Muscle of leg (tissue), 11 donors: ENCODE results near the gene CLCN3. TPM values are rescaled to one million over a fixed set of nuclear protein-coding genes. Genes with fewer than 3 reads are reported as not detected.
A peak's percentile ranks its signal among the peaks of the same experiment; 100 is the strongest.

ENCODE experiments used
- DNase-seq: peaks from one replicate; pipeline ENCODE4 v3.0.0; 2013
- H3K27ac ChIP-seq: one replicate; pipeline ENCODE4 v1.5.1; 2013; ENCODE audit warnings: mild to moderate bottlenecking, low read length, control low read depth
- H3K27me3 ChIP-seq: one replicate; pipeline ENCODE4 v1.6.1; 2013; ENCODE audit warnings: low read length; ENCODE audit not compliant: control insufficient read depth, insufficient read depth
- H3K36me3 ChIP-seq: one replicate; pipeline ENCODE4 v1.6.1; 2013; ENCODE audit warnings: low read length; ENCODE audit not compliant: control insufficient read depth, insufficient read depth
- H3K4me1 ChIP-seq: one replicate; pipeline ENCODE4 v1.6.1; 2013; ENCODE audit warnings: low read length; ENCODE audit not compliant: control insufficient read depth, insufficient read depth
- H3K4me3 ChIP-seq: one replicate; pipeline ENCODE4 v1.5.1; 2013; ENCODE audit warnings: low read length, control low read depth
- H3K9me3 ChIP-seq: replicated peaks from 2 replicates; pipeline ENCODE4 v1.6.1; 2013; ENCODE audit warnings: low read depth, low read length; ENCODE audit not compliant: control insufficient read depth
- WGBS: methylation state at CpG from one replicate; pipeline ENCODE4 v1.1.5; 2013; ENCODE audit warnings: missing lambda C conversion rate; ENCODE audit not compliant: insufficient coverage; 5-methylcytosine and 5-hydroxymethylcytosine counted together
- polyA plus RNA-seq, 8 donors: library from polyadenylated mRNA; unstranded; fragments of 120-200 nt; gene quantifications; one replicate each; pipeline versions ENCODE4 v1.2.1 to v1.2.3, GENCODE V29; 2013; ENCODE audit warnings: inconsistent platforms in 1 of 8, low replicate concordance in 1 of 8; ENCODE audit not compliant: insufficient read length in 8 of 8, insufficient read depth in 1 of 8
- total RNA-seq: library from RNA; stranded (reverse); fragments of 120-200 nt; gene quantifications from one replicate; pipeline ENCODE4 v1.2.4, GENCODE V29; 2013

Gene CLCN3
- total and polyA plus RNA-seq, 9 donors = 22.5 to 33.9 (median 26.8) TPM

DNA sequence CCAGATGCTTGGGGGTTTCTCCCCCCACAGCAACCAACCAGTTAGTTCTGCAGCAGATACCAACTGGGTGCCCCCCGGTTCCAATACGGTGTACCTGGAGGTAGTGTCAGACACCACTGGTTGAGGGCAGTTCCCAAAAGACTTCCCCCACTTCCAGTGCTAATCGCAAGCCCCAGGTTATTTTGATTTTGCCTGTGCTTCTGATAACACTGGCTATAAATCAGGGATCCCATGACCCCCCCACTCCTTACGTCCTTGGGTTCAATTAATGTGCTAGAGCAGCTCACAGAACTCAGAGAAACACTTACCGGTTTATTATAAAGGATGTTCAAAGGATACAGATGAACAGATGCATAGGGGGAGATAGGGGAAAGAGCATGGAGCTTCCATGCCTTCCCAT is 5.5 kb downstream of the CLCN3 start:
- Histone ChIP-seq H3K9me3 (no peaks in the 10 kb centered on the region), H3K27me3 (no peaks in the 10 kb centered on the region), H3K4me1 (peaks cover 2% of the 10 kb centered on the region), H3K4me3 (no peak overlapping the region), H3K27ac (no peak overlapping the region), H3K36me3 (no peaks in the 10 kb centered on the region)
- 95% methylated on average over 3 of the region's 5 CpGs for WGBS
- DNase-seq = no peak

DNA sequence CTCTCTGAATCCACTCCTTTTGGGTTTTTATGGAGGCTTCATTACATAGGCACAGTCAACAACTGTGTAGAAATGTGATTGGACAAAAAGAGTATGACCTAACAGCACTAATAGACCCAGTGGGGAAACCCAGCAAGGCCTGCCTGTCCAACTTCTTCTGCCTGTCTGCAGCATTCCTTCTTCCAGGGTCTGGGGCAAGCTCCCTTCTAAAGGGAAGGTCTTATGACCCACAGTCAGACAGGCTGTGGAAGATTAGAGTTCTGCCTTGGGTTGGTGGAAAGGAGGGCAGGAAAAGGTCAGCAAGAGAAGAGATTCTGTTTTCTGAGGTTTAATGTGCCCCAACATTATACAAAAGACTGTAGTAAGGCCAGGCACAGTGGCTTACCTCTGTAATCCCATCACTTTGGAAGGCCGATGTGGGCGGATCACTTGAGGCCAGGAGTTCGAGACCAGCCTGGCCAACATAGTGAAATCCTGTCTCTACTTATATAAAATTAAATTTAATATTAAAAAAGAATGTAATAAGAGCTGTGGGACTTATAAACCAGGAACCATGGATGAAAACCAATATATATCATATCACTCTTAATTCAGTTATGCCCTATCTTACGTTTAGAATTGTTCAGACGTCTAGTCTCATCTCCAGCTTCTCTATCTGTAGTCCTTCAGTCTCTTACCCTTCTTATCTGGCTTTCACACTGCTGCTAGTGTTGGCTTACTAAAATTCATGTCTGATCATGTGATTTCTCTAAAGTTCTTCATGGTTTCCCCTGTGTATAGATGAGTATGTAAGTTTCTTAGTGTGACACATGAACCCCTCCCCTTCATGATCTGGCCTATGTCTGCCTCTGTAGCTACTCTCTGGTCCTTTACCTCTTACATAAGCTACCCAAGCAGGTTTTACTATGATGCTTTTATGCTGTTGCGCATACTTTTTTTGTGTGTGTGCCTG is 6.2 kb downstream of the CLCN3 start:
- H3K4me1 ChIP-seq = peaks cover 2% of the 10 kb centered on the region
- H3K9me3 ChIP-seq = no peaks in the 10 kb centered on the region
- no peak for DNase-seq
- H3K4me3 ChIP-seq = no peak overlapping the region
- no peaks in the 10 kb centered on the region for H3K27me3 ChIP-seq
- H3K36me3 ChIP-seq = no peaks in the 10 kb centered on the region
- no peak overlapping the region for H3K27ac ChIP-seq
- no CpG with 5 or more reads among the region's 6 CpGs for WGBS

DNA sequence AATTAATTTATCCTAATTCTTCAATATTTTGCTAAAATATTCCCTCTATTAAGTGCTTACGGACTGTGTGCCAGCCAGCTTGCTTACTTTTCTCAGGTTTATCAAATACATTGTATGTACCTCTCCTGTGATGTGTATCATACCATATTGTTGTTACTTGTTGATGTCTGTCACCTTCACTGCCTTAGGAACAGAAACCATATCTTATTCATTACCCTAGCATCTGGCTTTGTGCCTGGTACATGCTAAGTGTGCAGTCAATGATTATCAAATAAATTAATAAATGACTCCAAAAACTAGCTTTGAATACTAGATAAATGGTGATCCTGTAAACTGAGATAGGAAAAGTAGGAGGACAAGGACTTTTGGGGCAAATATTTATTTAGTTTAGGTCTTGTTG is 6.9 kb downstream of the CLCN3 start:
- Histone ChIP-seq H3K27me3 (no peaks in the 10 kb centered on the region), H3K4me1 (no peaks in the 10 kb centered on the region), H3K27ac (no peak overlapping the region), H3K4me3 (no peak overlapping the region), H3K9me3 (no peaks in the 10 kb centered on the region), H3K36me3 (no peaks in the 10 kb centered on the region)
- DNase-seq = no peak
- WGBS = no CpG with 5 or more reads among the region's 1 CpG

DNA sequence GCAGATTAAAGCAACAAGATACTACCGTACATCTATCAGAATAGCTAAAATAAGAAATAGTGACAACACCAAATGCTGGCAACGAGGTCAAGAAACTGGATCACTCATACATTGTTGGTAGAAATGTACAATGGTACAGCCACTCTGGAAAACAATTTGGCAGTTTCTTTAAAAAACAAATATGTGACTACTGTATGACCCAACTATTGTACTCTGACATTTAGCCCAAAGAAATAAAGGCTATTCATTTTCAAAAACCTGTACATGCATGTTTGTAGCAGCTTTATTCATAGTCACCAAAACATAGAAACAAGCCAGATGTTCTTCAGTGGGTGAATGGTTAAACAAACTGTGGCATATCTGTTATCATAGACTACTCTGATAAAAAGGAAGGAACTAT is 8.2 kb downstream of the CLCN3 start:
- Histone ChIP-seq H3K9me3 (no peaks in the 10 kb centered on the region), H3K4me3 (no peak overlapping the region), H3K27me3 (no peaks in the 10 kb centered on the region), H3K4me1 (no peaks in the 10 kb centered on the region), H3K36me3 (no peaks in the 10 kb centered on the region), H3K27ac (no peak overlapping the region)
- no peak for DNase-seq
- no CpG with 5 or more reads among the region's 2 CpGs for WGBS

DNA sequence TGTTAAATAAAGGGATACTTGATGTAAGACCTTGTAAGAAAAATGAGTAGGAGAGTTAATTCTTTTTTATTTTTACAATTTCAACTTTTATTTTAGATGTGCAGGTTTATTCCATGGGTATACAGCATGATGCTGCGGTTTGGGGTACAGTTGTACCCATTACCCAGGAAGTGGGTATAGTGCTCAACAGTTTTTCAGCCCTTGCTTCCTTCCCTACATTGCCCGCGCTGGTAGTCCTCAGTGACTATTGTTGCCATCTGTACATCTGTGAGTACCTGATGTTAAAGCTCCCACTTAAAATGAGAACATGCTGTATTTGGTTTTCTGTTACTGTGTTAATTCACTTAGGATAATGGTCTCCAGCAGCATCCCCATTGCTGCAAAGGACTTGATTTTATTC is 9.7 kb downstream of the CLCN3 start:
- no peak overlapping the region for H3K4me3 ChIP-seq
- WGBS = no CpG with 5 or more reads among the region's 3 CpGs
- no peaks in the 10 kb centered on the region for H3K36me3 ChIP-seq
- no peak overlapping the region for H3K27ac ChIP-seq
- H3K27me3 ChIP-seq = no peaks in the 10 kb centered on the region
- DNase-seq = no peak
- no peaks in the 10 kb centered on the region for H3K9me3 ChIP-seq
- no peaks in the 10 kb centered on the region for H3K4me1 ChIP-seq

DNA sequence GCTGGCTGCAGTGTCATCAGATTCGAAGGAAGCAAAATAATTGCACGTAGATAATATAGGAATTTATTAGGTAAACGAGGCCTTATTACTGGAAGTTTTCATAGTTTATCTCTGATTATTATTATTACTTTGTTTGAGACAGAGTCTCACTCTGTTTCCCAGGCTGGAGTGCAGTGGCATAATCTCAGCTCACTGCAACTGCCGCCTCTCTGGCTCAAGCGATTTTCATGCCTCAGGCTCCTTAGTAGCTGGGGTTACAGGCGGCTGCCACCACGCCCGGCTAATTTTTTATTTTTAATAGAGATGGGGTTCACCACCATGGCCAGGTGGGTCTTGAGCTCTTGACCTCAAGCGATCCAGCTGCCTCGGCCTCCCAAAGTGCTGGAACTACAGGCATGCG is 12.5 kb downstream of the CLCN3 start:
- no peaks in the 10 kb centered on the region for H3K9me3 ChIP-seq
- WGBS = 100% methylated on average over 2 of the region's 11 CpGs

DNA sequence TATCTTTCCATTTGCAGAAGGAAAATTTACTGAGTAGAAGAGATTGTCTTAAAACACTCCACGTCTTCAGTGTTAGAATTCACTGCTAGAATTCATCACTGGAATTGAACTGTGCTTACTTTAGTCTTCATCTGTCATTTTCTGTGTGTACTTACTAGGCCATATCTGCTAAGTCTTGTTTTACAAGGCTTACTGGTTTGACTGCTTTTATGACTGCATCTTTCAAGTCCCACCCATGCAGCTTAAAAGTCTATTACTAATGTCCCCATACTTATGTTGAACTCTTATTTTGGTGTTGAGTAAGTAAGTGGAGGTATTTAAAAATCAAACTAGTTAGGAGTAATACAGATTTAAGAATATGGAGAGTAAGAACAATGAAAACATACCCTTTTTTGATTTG is 14.6 kb downstream of the CLCN3 start:
- no peaks in the 10 kb centered on the region for H3K9me3 ChIP-seq
- H3K36me3 ChIP-seq = peaks cover 6% of the 10 kb centered on the region
- H3K4me3 ChIP-seq = no peak overlapping the region
- no peak overlapping the region for H3K27ac ChIP-seq
- DNase-seq = no peak
- H3K4me1 ChIP-seq = no peaks in the 10 kb centered on the region
- no peaks in the 10 kb centered on the region for H3K27me3 ChIP-seq
- WGBS = no CpG with 5 or more reads among the region's 1 CpG

More for the DNA sequence above, 12.5 kb downstream of the CLCN3 start:
- no peak overlapping the region for H3K27ac ChIP-seq
- no peaks in the 10 kb centered on the region for H3K36me3 ChIP-seq
- H3K27me3 ChIP-seq = no peaks in the 10 kb centered on the region
- DNase-seq = no peak
- no peak overlapping the region for H3K4me3 ChIP-seq
- no peaks in the 10 kb centered on the region for H3K4me1 ChIP-seq

DNA sequence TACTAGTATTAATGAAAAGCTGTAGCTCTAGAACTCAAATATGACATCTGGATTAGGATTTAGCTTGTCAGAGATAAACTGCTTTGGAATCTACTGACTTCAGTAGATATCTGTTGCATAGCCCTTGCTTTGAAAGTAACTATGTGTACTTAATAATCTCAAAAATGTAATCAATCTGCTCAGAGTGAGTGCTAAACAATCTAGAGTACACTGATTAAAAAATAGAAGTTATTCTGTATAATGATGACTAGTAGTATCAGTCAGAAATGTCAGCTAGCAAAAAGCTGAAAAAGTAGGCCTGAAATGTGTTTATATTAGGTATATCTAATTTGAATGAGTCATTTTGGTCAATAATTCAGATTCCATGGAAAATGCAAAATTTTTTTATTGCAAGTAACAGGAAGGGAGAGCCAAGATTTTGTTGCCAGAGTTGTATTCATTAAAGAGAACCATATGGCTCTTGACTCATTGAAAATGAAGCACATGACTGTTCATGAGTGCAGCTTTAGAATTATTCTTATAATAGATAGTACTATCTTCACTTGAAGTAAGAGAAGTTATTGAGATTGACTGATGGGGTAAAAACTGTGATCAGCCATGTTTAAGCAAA is 20.0 kb downstream of the CLCN3 start:
- Histone ChIP-seq H3K9me3 (no peaks in the 10 kb centered on the region), H3K4me3 (no peak overlapping the region), H3K27ac (no peak overlapping the region), H3K4me1 (no peaks in the 10 kb centered on the region), H3K36me3 (peaks cover 11% of the 10 kb centered on the region), H3K27me3 (no peaks in the 10 kb centered on the region)
- peak; percentile 89 for DNase-seq

DNA sequence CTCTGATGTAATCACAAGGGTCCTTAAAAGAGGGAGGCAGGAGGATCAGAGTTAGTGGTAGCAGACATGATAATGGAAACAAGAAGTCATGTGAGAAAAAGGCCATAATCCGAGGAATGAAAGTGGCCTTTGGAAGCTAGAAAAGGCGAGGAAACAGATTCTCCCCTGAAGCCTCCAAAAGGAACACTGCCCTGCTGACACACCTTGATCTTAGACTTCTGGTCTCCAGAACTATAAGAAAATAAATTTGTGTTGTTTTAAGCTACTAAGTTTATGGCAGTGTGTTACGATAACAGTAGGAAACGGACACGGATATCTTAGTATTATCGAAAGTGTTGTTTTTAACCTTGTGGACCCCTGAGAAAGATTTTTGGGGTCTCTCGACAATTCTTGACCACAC is 24.4 kb downstream of the CLCN3 start:
- no peak for DNase-seq
- H3K9me3 ChIP-seq = no peaks in the 10 kb centered on the region
- no peak overlapping the region for H3K27ac ChIP-seq
- no peaks in the 10 kb centered on the region for H3K4me1 ChIP-seq
- H3K27me3 ChIP-seq = no peaks in the 10 kb centered on the region
- WGBS = 96% methylated on average over 4 of the region's 7 CpGs
- H3K4me3 ChIP-seq = no peak overlapping the region
- H3K36me3 ChIP-seq = peaks cover 5% of the 10 kb centered on the region

DNA sequence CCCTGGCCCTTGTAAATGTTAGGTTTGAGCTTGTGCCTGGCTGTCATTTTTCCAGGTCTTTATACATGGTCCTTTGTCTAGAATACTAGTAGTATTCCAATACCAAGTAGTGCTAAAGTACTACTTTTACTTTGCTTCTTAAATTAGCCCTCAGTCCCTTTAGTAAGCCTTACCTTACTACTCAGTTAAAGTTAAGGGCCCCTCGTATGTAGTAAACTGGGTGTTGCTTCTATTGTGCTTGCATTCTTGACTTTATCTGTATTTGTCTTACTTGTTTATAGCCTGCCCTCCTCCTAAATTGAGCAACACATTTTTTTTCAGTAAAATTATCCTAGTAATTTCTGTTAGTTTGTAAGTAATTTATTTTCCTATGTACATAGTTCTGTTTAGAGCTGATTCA is 25.2 kb downstream of the CLCN3 start:
- H3K4me1 ChIP-seq = no peaks in the 10 kb centered on the region
- WGBS = no CpG with 5 or more reads among the region's 1 CpG
- DNase-seq = no peak
- H3K27ac ChIP-seq = no peak overlapping the region
- H3K36me3 ChIP-seq = peaks cover 5% of the 10 kb centered on the region
- H3K27me3 ChIP-seq = no peaks in the 10 kb centered on the region
- H3K4me3 ChIP-seq = no peak overlapping the region
- H3K9me3 ChIP-seq = no peaks in the 10 kb centered on the region
